ENCODE data around the gene VCL. TPM values are rescaled to one million over a fixed set of nuclear protein-coding genes. Genes with fewer than 3 reads are reported as not detected.
"Not testable (repeated sequence)": the region's sequence is repeated elsewhere in the genome, so short reads cannot be mapped to it uniquely, and the experiment has no call there.

Gene VCL
- polyA plus RNA-seq, 2 donors, result 25.0 to 41.4 TPM

DNA sequence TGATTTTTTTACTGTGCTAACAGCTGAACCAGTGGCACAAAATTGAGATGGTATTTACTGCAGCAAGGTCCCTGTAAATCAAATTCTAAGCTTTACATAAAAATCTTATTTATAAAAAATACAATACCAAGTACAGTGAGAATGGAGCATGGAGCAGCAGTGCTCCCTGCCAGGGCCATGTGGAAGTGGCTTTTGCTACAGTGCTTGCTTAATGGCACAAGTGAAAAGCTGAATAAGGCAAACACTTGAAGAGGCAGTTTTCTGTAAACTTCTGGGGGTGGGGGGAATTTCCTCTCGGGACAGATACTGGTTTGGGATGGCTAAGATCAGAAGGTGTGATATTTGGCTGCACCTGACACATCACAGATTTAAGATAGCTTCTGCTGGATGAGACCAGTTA is 125.2 kb downstream of the VCL start:
- Histone ChIP-seq H3K27ac (ENCODE audit: low read depth in 2 of 2, low read length in 1 of 2) (no peak overlapping the region), H3K4me1 (ENCODE audit: control insufficient read depth in 2 of 2, insufficient read depth in 2 of 2, low read length in 1 of 2) (no peaks in the 10 kb centered on the region), H3K27me3 (ENCODE audit: control insufficient read depth in 1 of 2, insufficient read depth in 2 of 2, low read length in 2 of 2) (no peaks in the 10 kb centered on the region), H3K36me3 (ENCODE audit: control insufficient read depth in 2 of 2, insufficient read depth in 2 of 2, low read length in 1 of 2) (peaks cover 9% of the 10 kb centered on the region in 2 donors), H3K4me3 (ENCODE audit: low read depth in 1 of 2, low read length in 2 of 2) (no peak overlapping the region), H3K9me3 (ENCODE audit: control insufficient read depth in 2 of 2, insufficient read depth in 1 of 2, low read depth in 1 of 2, low read length in 1 of 2) (no peaks in the 10 kb centered on the region)
- WGBS, 2 donors, result 41 to 61% methylated on average over 1 of the region's 1 CpG

- Histone ChIP-seq H3K9me3 (ENCODE audit: control insufficient read depth in 2 of 2, insufficient read depth in 1 of 2, low read depth in 1 of 2, low read length in 1 of 2) (no peaks in the 10 kb centered on the region), H3K4me1 (ENCODE audit: control insufficient read depth in 2 of 2, insufficient read depth in 2 of 2, low read length in 1 of 2) (no peaks in the 10 kb centered on the region), H3K36me3 (ENCODE audit: control insufficient read depth in 2 of 2, insufficient read depth in 2 of 2, low read length in 1 of 2) (peaks cover 5 to 7% of the 10 kb centered on the region in 2 donors), H3K27me3 (ENCODE audit: control insufficient read depth in 1 of 2, insufficient read depth in 2 of 2, low read length in 2 of 2) (no peaks in the 10 kb centered on the region), H3K27ac (ENCODE audit: low read depth in 2 of 2, low read length in 1 of 2) (no peak overlapping the region), H3K4me3 (ENCODE audit: low read depth in 1 of 2, low read length in 2 of 2) (no peak overlapping the region)
- WGBS, 2 donors, result 76 to 87% methylated on average over 11 of the region's 11 CpGs
These were observed 136.3 kb downstream of the VCL start for GRCh38 chr10:74133923-74134820.

DNA sequence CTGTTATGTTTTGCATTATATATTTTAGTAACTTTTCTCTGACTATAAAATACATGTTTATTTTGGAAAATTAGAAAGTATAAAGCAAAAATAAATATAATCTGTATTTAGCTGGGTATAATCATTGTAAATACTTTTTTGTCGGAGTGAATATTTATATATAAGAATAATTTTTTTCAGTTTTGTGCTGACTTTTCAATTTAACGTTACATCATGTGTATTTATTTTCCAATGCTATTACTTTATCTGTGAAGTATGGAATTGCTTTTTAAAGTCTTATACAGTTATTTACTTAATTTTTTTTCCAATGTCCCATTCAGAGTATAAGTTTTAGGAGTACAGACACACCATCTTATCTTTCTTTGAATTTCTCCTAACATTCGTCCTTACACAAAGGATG is 137.5 kb downstream of the VCL start:
- Histone ChIP-seq H3K36me3 (ENCODE audit: control insufficient read depth in 2 of 2, insufficient read depth in 2 of 2, low read length in 1 of 2) (peaks cover 7% of the 10 kb centered on the region in 2 donors), H3K4me1 (ENCODE audit: control insufficient read depth in 2 of 2, insufficient read depth in 2 of 2, low read length in 1 of 2) (no peaks in the 10 kb centered on the region), H3K27me3 (ENCODE audit: control insufficient read depth in 1 of 2, insufficient read depth in 2 of 2, low read length in 2 of 2) (no peaks in the 10 kb centered on the region), H3K4me3 (ENCODE audit: low read depth in 1 of 2, low read length in 2 of 2) (no peak overlapping the region), H3K27ac (ENCODE audit: low read depth in 2 of 2, low read length in 1 of 2) (no peak overlapping the region), H3K9me3 (ENCODE audit: control insufficient read depth in 2 of 2, insufficient read depth in 1 of 2, low read depth in 1 of 2, low read length in 1 of 2) (no peaks in the 10 kb centered on the region)
- 93 to 94% methylated on average over 3 of the region's 3 CpGs for WGBS, 2 donors

DNA sequence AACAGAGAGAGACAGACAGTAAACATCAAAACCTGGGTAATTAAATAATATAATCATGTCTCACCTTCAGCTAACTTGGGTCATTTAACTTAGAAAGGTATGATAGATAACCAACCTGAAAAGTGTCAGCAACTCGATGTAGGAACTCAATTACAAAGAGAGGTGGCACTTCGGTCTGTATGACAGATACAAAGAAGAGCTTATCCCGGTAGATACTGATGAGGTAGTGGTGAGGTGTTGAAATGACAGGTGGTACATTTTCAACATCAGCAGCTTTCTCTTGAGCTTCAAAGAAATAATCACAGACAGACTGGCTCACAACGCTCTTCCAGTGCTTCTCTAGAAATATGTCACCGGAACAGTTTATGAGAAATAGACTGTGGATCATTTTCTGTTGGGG is 140.1 kb downstream of the VCL start:
- Histone ChIP-seq H3K27ac (ENCODE audit: low read depth in 2 of 2, low read length in 1 of 2) (no peak overlapping the region), H3K4me1 (ENCODE audit: control insufficient read depth in 2 of 2, insufficient read depth in 2 of 2, low read length in 1 of 2) (no peaks in the 10 kb centered on the region), H3K4me3 (ENCODE audit: low read depth in 1 of 2, low read length in 2 of 2) (no peak overlapping the region), H3K27me3 (ENCODE audit: control insufficient read depth in 1 of 2, insufficient read depth in 2 of 2, low read length in 2 of 2) (no peaks in the 10 kb centered on the region), H3K36me3 (ENCODE audit: control insufficient read depth in 2 of 2, insufficient read depth in 2 of 2, low read length in 1 of 2) (peaks cover 4 to 7% of the 10 kb centered on the region in 2 donors), H3K9me3 (ENCODE audit: control insufficient read depth in 2 of 2, insufficient read depth in 1 of 2, low read depth in 1 of 2, low read length in 1 of 2) (no peaks in the 10 kb centered on the region)
- WGBS, 2 donors, result 93% methylated on average over 5 of the region's 5 CpGs

GRCh38 chr10:74138596-74138995 is 140.7 kb downstream of the VCL start:
- H3K27ac ChIP-seq (ENCODE audit: low read depth in 2 of 2, low read length in 1 of 2); H3K9me3 ChIP-seq (ENCODE audit: control insufficient read depth in 2 of 2, insufficient read depth in 1 of 2, low read depth in 1 of 2, low read length in 1 of 2); H3K36me3 ChIP-seq (ENCODE audit: control insufficient read depth in 2 of 2, insufficient read depth in 2 of 2, low read length in 1 of 2); H3K4me1 ChIP-seq (ENCODE audit: control insufficient read depth in 2 of 2, insufficient read depth in 2 of 2, low read length in 1 of 2); H3K27me3 ChIP-seq (ENCODE audit: control insufficient read depth in 1 of 2, insufficient read depth in 2 of 2, low read length in 2 of 2); H3K4me3 ChIP-seq (ENCODE audit: low read depth in 1 of 2, low read length in 2 of 2): not testable (repeated sequence)
- WGBS, 2 donors, result 95% methylated on average over 5 of the region's 5 CpGs

GRCh38 chr10:74139981-74140380 is 142.1 kb downstream of the VCL start:
- Histone ChIP-seq H3K27ac (ENCODE audit: low read depth in 2 of 2, low read length in 1 of 2) (no peak overlapping the region), H3K9me3 (ENCODE audit: control insufficient read depth in 2 of 2, insufficient read depth in 1 of 2, low read depth in 1 of 2, low read length in 1 of 2) (no peaks in the 10 kb centered on the region), H3K27me3 (ENCODE audit: control insufficient read depth in 1 of 2, insufficient read depth in 2 of 2, low read length in 2 of 2) (no peaks in the 10 kb centered on the region), H3K4me3 (ENCODE audit: low read depth in 1 of 2, low read length in 2 of 2) (no peak overlapping the region), H3K36me3 (ENCODE audit: control insufficient read depth in 2 of 2, insufficient read depth in 2 of 2, low read length in 1 of 2) (peaks cover 0 to 4% of the 10 kb centered on the region in 2 donors), H3K4me1 (ENCODE audit: control insufficient read depth in 2 of 2, insufficient read depth in 2 of 2, low read length in 1 of 2) (no peaks in the 10 kb centered on the region)
- WGBS, 2 donors, result 95 to 97% methylated on average over 18 of the region's 18 CpGs

DNA sequence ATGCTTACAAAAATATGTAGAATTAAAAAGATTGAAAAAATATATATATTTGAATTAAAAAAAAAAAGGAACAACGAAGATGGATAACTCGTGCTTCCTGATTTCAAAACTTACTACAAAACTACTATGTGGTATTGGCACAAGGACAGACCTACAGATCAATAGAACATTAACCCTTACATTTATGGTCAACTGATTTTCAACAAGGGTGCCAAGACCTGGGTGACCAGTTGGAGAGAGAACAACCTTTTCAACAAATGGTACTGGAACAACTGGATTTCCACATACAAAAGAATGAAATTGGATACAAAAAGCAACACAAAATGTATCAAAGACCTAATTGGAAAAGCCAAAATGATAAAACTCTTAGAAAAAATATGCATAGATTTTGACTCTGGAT is 142.6 kb downstream of the VCL start:
- no peaks in the 10 kb centered on the region for H3K27me3 ChIP-seq (ENCODE audit: control insufficient read depth in 1 of 2, insufficient read depth in 2 of 2, low read length in 2 of 2)
- peaks cover 0 to 4% of the 10 kb centered on the region in 2 donors for H3K36me3 ChIP-seq (ENCODE audit: control insufficient read depth in 2 of 2, insufficient read depth in 2 of 2, low read length in 1 of 2)
- H3K9me3 ChIP-seq (ENCODE audit: control insufficient read depth in 2 of 2, insufficient read depth in 1 of 2, low read depth in 1 of 2, low read length in 1 of 2), result no peaks in the 10 kb centered on the region
- H3K27ac ChIP-seq (ENCODE audit: low read depth in 2 of 2, low read length in 1 of 2), result no peak overlapping the region
- no peaks in the 10 kb centered on the region for H3K4me1 ChIP-seq (ENCODE audit: control insufficient read depth in 2 of 2, insufficient read depth in 2 of 2, low read length in 1 of 2)
- H3K4me3 ChIP-seq (ENCODE audit: low read depth in 1 of 2, low read length in 2 of 2), result no peak overlapping the region
- 72 to 84% methylated on average over 2 of the region's 2 CpGs for WGBS, 2 donors

GRCh38 chr10:74145133-74145532 is 147.2 kb downstream of the VCL start:
- Histone ChIP-seq H3K36me3 (ENCODE audit: control insufficient read depth in 2 of 2, insufficient read depth in 2 of 2, low read length in 1 of 2) (peaks cover 0 to under 1% of the 10 kb centered on the region in 2 donors), H3K4me3 (ENCODE audit: low read depth in 1 of 2, low read length in 2 of 2) (no peak overlapping the region), H3K27me3 (ENCODE audit: control insufficient read depth in 1 of 2, insufficient read depth in 2 of 2, low read length in 2 of 2) (no peaks in the 10 kb centered on the region), H3K9me3 (ENCODE audit: control insufficient read depth in 2 of 2, insufficient read depth in 1 of 2, low read depth in 1 of 2, low read length in 1 of 2) (no peaks in the 10 kb centered on the region), H3K4me1 (ENCODE audit: control insufficient read depth in 2 of 2, insufficient read depth in 2 of 2, low read length in 1 of 2) (no peaks in the 10 kb centered on the region), H3K27ac (ENCODE audit: low read depth in 2 of 2, low read length in 1 of 2) (no peak overlapping the region)
- 15 to 17% methylated on average over 2 of the region's 2 CpGs for WGBS, 2 donors

GRCh38 chr10:74146980-74147379 is 149.1 kb downstream of the VCL start:
- H3K36me3 ChIP-seq (ENCODE audit: control insufficient read depth in 2 of 2, insufficient read depth in 2 of 2, low read length in 1 of 2); H3K27ac ChIP-seq (ENCODE audit: low read depth in 2 of 2, low read length in 1 of 2); H3K4me1 ChIP-seq (ENCODE audit: control insufficient read depth in 2 of 2, insufficient read depth in 2 of 2, low read length in 1 of 2); H3K9me3 ChIP-seq (ENCODE audit: control insufficient read depth in 2 of 2, insufficient read depth in 1 of 2, low read depth in 1 of 2, low read length in 1 of 2); H3K27me3 ChIP-seq (ENCODE audit: control insufficient read depth in 1 of 2, insufficient read depth in 2 of 2, low read length in 2 of 2); H3K4me3 ChIP-seq (ENCODE audit: low read depth in 1 of 2, low read length in 2 of 2): not testable (repeated sequence)
- 96% methylated on average over 10 of the region's 10 CpGs for WGBS, 2 donors
